CD4-positive, alpha-beta T cell treated with Interleukin-2 at 100 ng/mL for 4 hours (primary cell): ENCODE measurements around the gene SLC17A3.

Experiments used
- DNase-seq: peaks from one replicate; pipeline ENCODE4 v3.0.0-alpha.2; 2020; ENCODE audit warnings: low spot score

SLC17A3 gene

GRCh38 chr6:25889877-25890853, 16.1 kb upstream of the SLC17A3 start:
- DNase-seq: peak; percentile 24

- DNase-seq: no peak
Measured at GRCh38 chr6:25888626-25889025, 14.6 kb upstream of the SLC17A3 start.

- no peak for DNase-seq
Measured at GRCh38 chr6:25886066-25886465, 12.0 kb upstream of the SLC17A3 start.

GRCh38 chr6:25883991-25884390, 9.9 kb upstream of the SLC17A3 start:
- no peak for DNase-seq

GRCh38 chr6:25883536-25883935, 9.5 kb upstream of the SLC17A3 start:
- DNase-seq: no peak

GRCh38 chr6:25882051-25882496, 8.0 kb upstream of the SLC17A3 start:
- DNase-seq: peak; percentile 65

- no peak for DNase-seq
Measured at GRCh38 chr6:25880601-25881000, 6.6 kb upstream of the SLC17A3 start.

GRCh38 chr6:25878721-25879322, 4.8 kb upstream of the SLC17A3 start:
- DNase-seq: no peak

GRCh38 chr6:25875926-25876602, 2.0 kb upstream of the SLC17A3 start:
- DNase-seq: no peak

- DNase-seq: no peak
Measured at GRCh38 chr6:25875563-25875905, 1.5 kb upstream of the SLC17A3 start.

GRCh38 chr6:25874822-25875562, 949 bp upstream of the SLC17A3 start:
- peak; percentile 45 for DNase-seq

GRCh38 chr6:25872814-25873213, 1.2 kb downstream of the SLC17A3 start:
- DNase-seq: peak; percentile 51

- DNase-seq: no peak
Measured at GRCh38 chr6:25869840-25870239, 4.2 kb downstream of the SLC17A3 start.

GRCh38 chr6:25868436-25869183, 5.4 kb downstream of the SLC17A3 start:
- DNase-seq: no peak

GRCh38 chr6:25866011-25866410, 8.0 kb downstream of the SLC17A3 start:
- peak; percentile 50 for DNase-seq

- no peak for DNase-seq
Measured at GRCh38 chr6:25863360-25863759, 10.7 kb downstream of the SLC17A3 start.

- no peak for DNase-seq
Measured at GRCh38 chr6:25862199-25862598, 11.8 kb downstream of the SLC17A3 start.

GRCh38 chr6:25852756-25853155, 21.3 kb downstream of the SLC17A3 start:
- DNase-seq: no peak

GRCh38 chr6:25851961-25852360, 22.1 kb downstream of the SLC17A3 start:
- no peak for DNase-seq

- DNase-seq: no peak
Measured at GRCh38 chr6:25844518-25844917, 29.5 kb downstream of the SLC17A3 start.

GRCh38 chr6:25842526-25842925, 31.5 kb downstream of the SLC17A3 start:
- DNase-seq: no peak
